Subcutaneous abdominal adipose tissue (tissue), 5 donors: Measurements from ENCODE around the gene NCF2.

Source experiments
- H3K27ac ChIP-seq: one replicate; pipeline ENCODE4 v1.7.0; 2013; ENCODE audit warnings: low read depth, mild to moderate bottlenecking, inconsistent platforms, low read length, moderate library complexity
- H3K27me3 ChIP-seq, 5 donors: one replicate each; pipeline ENCODE4 v1.7.0; 2013; ENCODE audit warnings: low read length in 5 of 5, inconsistent platforms in 1 of 5; ENCODE audit not compliant: control insufficient read depth in 5 of 5, insufficient read depth in 4 of 5
- H3K36me3 ChIP-seq, 5 donors: one replicate each; pipeline ENCODE4 v1.7.0; 2013; ENCODE audit warnings: low read length in 5 of 5; ENCODE audit not compliant: control insufficient read depth in 5 of 5, insufficient read depth in 5 of 5
- H3K4me1 ChIP-seq, 5 donors: one replicate each; pipeline ENCODE4 v1.7.0; 2013; ENCODE audit warnings: low read length in 5 of 5, mild to moderate bottlenecking in 3 of 5, moderate library complexity in 1 of 5; ENCODE audit not compliant: control insufficient read depth in 5 of 5, insufficient read depth in 5 of 5
- H3K4me3 ChIP-seq, 5 donors: one replicate each; pipeline ENCODE4 v1.7.0; 2013; ENCODE audit warnings: low read length in 5 of 5, low read depth in 1 of 5
- H3K9ac ChIP-seq, 5 donors: one replicate each; pipeline ENCODE4 v1.7.0; 2013; ENCODE audit warnings: low read length in 5 of 5, mild to moderate bottlenecking in 4 of 5, moderate library complexity in 3 of 5
- H3K9me3 ChIP-seq, 5 donors: one replicate each; pipeline ENCODE4 v1.7.0; 2013; ENCODE audit warnings: low read length in 5 of 5; ENCODE audit not compliant: control insufficient read depth in 5 of 5
- donor health status: healthy.
- donor health status: healthy.
- donor health status: healthy.
- donor health status: healthy.
- donor health status: healthy.

The NCF2 gene

DNA sequence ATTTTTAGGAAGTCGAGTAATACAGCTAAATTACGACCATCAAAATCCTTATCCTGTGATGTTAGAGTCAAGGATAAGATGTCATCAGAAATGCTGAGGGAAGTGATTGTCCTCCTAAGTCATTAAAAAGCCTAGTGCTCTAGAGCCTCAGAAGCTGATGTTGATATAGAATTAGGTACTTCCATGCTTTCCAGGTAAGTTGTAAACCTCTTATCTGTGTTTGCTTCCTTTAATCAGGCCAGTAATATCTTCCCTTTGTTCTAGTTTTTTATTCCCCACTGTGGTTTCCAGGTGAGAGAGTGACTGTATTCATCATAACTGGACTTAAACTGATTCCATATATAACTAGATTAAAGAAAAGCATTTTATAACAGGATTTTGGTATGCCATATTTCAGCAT, 73.5 kb downstream of the NCF2 start:
- Histone ChIP-seq H3K9ac (no peak overlapping the region), H3K36me3 (peaks cover 16 to 24% (median 20%) of the 10 kb centered on the region in 5 donors), H3K4me3 (no peak overlapping the region), H3K27me3 (no peaks in the 10 kb centered on the region), H3K4me1 (peaks cover 0 to 9% (median 3%) of the 10 kb centered on the region in 5 donors), H3K27ac (no peak overlapping the region), H3K9me3 (no peaks in the 10 kb centered on the region)

DNA sequence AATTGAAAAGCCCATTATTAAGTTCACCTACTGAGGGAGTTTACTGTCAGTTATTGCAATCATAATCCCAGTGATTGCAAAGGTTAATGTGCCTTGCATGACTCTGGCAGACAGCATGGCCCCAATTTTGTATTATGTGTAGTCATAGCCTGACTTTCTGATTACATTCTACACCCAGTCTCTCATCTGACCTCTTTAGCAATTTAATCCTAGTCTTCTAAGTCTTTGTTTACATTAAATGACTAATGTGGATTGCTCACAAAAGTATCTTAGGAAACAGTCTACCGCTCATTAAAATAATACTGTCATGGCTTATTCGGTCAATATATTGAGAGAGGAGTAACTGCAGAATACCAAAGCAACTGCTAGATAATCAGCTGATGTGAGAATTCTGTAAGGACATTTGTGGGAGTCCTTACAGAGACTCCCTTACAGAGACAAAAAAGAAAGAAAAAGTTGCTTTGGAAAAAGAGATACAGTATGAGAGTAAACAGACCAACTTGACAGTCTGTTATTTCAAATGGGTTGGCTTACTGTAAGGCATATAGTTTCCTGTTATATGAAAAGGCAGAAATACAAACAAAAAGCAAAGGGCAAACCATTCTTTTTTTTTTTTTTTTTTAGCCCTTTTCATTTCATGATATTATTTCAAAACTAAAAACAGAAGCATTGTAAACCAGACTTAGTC, 75.1 kb downstream of the NCF2 start:
- H3K36me3 ChIP-seq, result peaks cover 11 to 28% (median 15%) of the 10 kb centered on the region in 5 donors
- no peak overlapping the region for H3K27ac ChIP-seq

DNA sequence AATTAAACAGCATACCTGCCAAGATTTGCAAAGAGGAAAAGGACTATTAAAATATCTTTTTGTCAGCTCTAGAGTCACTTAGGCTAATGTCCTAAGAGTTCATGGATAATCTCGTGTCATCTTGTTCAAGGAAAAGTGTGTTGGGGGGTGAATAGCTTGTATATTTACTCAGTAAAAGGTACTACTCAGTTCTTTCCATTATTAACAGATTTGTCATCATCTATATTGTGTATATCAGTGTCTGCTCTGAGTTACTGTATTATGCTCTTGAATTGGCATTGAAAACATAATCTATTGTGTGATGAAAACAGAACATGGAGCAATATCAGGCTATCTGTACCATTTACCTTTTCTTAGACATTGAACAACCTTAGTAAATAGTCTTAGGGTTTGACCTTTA, 76.0 kb downstream of the NCF2 start:
- Histone ChIP-seq H3K4me3 (no peak overlapping the region), H3K9ac (no peak overlapping the region), H3K27me3 (no peaks in the 10 kb centered on the region), H3K27ac (no peak overlapping the region), H3K4me1 (peaks cover 0 to 6% (median 3%) of the 10 kb centered on the region in 5 donors), H3K36me3 (peaks cover 11 to 21% (median 15%) of the 10 kb centered on the region in 5 donors), H3K9me3 (no peaks in the 10 kb centered on the region)

More for the DNA sequence above, 75.1 kb downstream of the NCF2 start:
- Histone ChIP-seq H3K27me3 (no peaks in the 10 kb centered on the region), H3K4me3 (no peak overlapping the region), H3K4me1 (peaks cover 0 to 6% (median 3%) of the 10 kb centered on the region in 5 donors), H3K9me3 (no peaks in the 10 kb centered on the region), H3K9ac (no peak overlapping the region)

DNA sequence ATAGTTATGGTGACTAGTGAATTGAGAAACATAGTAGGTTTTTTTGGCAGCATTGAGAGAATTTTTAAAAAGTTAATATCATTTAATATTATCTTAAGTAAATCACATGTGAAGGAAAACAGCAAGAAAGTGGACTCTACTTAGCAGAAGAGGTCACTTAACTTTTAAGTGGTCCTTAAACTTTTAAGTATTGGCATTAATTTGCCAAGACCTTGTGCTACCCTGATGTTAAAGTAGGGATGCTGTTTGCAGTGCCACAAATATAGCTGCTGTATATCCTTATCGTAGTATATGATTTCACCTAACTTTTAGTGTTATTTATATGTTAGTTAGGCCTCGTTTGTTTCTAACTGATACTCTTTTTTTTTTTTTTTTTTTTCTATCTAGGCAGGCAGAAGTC, 77.8 kb downstream of the NCF2 start:
- no peaks in the 10 kb centered on the region for H3K27me3 ChIP-seq
- H3K4me3 ChIP-seq, result no peak overlapping the region
- H3K4me1 ChIP-seq, result peaks cover 0 to 4% (median 3%) of the 10 kb centered on the region in 5 donors
- H3K9me3 ChIP-seq, result no peaks in the 10 kb centered on the region
- no peak overlapping the region for H3K9ac ChIP-seq
- no peak overlapping the region for H3K27ac ChIP-seq
- H3K36me3 ChIP-seq, result peaks cover 3 to 17% (median 7%) of the 10 kb centered on the region in 5 donors

DNA sequence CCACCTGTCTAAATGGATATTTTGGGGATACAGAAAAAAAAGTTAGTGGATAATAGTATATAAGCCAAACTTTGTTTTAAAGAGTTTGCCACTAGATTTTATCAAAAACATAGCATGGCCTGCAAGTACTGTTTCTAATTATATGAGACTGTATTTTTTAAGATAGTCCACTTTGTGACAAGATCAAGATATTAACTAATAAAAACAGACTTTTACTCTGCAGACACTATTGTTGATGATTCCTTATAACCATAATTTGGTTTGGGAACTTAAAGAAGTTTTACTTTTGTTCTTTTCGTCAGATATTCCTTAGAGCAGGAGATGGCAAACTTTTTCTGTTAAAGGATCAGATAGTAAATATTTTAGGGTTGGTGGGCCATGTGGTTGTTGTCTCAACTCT, 81.6 kb downstream of the NCF2 start:
- no peaks in the 10 kb centered on the region for H3K27me3 ChIP-seq
- peaks cover 0 to 5% (median 0%) of the 10 kb centered on the region in 5 donors for H3K36me3 ChIP-seq
- no peak overlapping the region for H3K4me3 ChIP-seq
- no peaks in the 10 kb centered on the region for H3K4me1 ChIP-seq
- H3K9ac ChIP-seq, result no peak overlapping the region
- no peak overlapping the region for H3K27ac ChIP-seq
- H3K9me3 ChIP-seq, result no peaks in the 10 kb centered on the region

DNA sequence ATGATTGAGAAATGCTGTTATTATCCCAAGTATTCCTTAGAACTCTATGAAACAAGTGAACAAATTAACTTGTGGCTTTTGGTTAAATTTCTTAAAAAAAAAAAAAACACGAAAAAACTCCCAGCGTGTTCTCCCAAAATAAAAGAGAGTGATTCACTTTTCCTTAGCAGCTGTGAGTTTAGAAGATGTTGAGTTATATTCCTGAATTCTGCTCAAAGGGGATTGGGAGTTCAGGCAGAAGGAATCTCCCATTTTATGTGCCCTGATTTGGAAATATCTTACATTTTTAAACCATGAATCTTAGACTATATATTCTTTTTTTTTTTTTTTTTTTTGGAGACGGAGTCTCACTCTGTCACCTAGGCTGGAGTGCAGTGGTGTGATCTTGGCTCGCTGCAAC, 83.7 kb downstream of the NCF2 start:
- H3K4me3 ChIP-seq, result no peak overlapping the region
- H3K27me3 ChIP-seq, result no peaks in the 10 kb centered on the region
- peaks cover 0 to 5% (median 0%) of the 10 kb centered on the region in 5 donors for H3K36me3 ChIP-seq
- no peak overlapping the region for H3K27ac ChIP-seq
- no peak overlapping the region for H3K9ac ChIP-seq
- H3K9me3 ChIP-seq, result no peaks in the 10 kb centered on the region
- H3K4me1 ChIP-seq, result no peaks in the 10 kb centered on the region
